ENCODE data around the gene MAP2K5. TPM values are rescaled to one million over a fixed set of nuclear protein-coding genes. Genes with fewer than 3 reads are reported as not detected.

MAP2K5 gene
- total and polyA plus RNA-seq, 9 of the 15 experiments (the other 6 are each of a cell fraction or from before 2014, with no cell fraction given), result 0.41 to 16.5 (median 7.5) TPM

DNA sequence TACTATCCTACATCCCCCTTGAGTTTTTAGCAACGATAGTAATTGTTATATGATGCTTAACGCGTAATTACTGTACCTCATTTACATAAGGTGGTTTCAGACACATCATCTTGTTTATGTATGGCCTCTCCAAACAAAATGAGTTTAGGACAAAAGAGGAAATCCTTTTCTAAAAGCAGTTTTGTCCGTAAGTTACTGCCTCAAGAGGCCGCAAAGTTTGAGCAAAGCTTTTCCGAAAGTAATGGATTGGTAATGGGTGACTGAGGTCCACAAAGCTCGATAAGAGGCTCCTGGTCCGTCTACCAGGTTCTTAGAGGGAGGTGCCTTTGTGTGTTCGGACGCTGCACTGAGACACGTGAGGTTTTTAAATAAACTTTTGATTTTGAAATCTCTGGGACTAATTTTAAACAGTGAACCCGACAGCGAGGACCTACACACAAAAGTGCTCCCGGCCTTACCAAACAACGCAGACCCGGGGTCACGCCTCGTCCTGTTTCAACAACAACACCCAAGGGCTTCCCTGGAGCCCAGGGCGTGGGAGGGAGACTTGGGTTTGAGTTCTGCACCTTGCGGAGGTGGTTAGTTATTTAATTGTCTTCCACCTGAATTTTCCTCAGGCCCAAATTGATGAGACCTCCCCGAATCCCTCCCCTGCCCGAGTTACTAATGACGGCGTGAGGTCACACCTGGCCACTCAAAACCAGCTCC lies 22.0 kb upstream of the MAP2K5 start (continued):
- TF ChIP-seq EGR1 (conservative IDR thresholded peaks at IDR 0.05) (peak; percentile 91), ZEB2 (IDR thresholded peaks at IDR 0.05) (peak; percentile 84), ATF7 (IDR thresholded peaks at IDR 0.05) (no peak), KDM2B (CRISPR knock-in tag; IDR thresholded peaks at IDR 0.05) (0 out of 2 replicates have a peak, but pooled peaks have one; percentile 33), NFE2 (IDR thresholded peaks at IDR 0.05; ENCODE audit: low read depth) (no peak), JUND (IDR thresholded peaks at IDR 0.05; ENCODE audit: borderline replicate concordance, low read depth, low read length) (no peak), JUND (tag; IDR thresholded peaks at IDR 0.05; ENCODE audit: borderline replicate concordance, low read depth, low read length) (no peak), FOS (IDR thresholded peaks at IDR 0.05; ENCODE audit: extremely low read depth, insufficient read length) (no peak), TEAD2 (tag; IDR thresholded peaks at IDR 0.05) (no peak), ZBTB43 (CRISPR knock-in tag; IDR thresholded peaks at IDR 0.05) (no peak), BHLHE40 (IDR thresholded peaks at IDR 0.05; ENCODE audit: low read length) (no peak), CAMTA2 (CRISPR knock-in tag; conservative IDR thresholded peaks at IDR 0.05) (no peak), TSHZ1 (CRISPR knock-in tag; IDR thresholded peaks at IDR 0.05) (no peak), MYBL2 (IDR thresholded peaks at IDR 0.05; ENCODE audit: low read depth) (no peak), MYBL2 (CRISPR knock-in tag; IDR thresholded peaks at IDR 0.05; ENCODE audit: borderline replicate concordance) (no peak), ZNF408 (CRISPR knock-in tag; IDR thresholded peaks at IDR 0.05; ENCODE audit: low read depth) (no peak), ZC3H11A (IDR thresholded peaks at IDR 0.05; ENCODE audit: low read depth, low read length) (no peak), ZNF717 (CRISPR knock-in tag; IDR thresholded peaks at IDR 0.05) (no peak), NR2C1 (IDR thresholded peaks at IDR 0.05) (peak; percentile 38; the same call in 1 of the 2 replicates), NR2C1 (tag; IDR thresholded peaks at IDR 0.05) (peak; percentile 46; the same call in 1 of the 2 replicates)
- TF ChIP-seq, protein P1, sequence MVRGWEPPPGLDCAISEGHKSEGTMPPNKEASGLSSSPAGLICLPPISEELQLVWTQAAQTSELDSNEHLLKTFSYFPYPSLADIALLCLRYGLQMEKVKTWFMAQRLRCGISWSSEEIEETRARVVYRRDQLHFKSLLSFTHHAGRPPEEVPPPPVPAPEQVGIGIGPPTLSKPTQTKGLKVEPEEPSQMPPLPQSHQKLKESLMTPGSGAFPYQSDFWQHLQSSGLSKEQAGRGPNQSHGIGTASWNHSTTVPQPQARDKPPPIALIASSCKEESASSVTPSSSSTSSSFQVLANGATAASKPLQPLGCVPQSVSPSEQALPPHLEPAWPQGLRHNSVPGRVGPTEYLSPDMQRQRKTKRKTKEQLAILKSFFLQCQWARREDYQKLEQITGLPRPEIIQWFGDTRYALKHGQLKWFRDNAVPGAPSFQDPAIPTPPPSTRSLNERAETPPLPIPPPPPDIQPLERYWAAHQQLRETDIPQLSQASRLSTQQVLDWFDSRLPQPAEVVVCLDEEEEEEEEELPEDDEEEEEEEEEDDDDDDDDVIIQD (CRISPR knock-in tag; IDR thresholded peaks at IDR 0.05), result no peak
